Left kidney (tissue), 2 donors: ENCODE results near the gene CLASP2. TPM values are rescaled to one million over a fixed set of nuclear protein-coding genes. Genes with fewer than 3 reads are reported as not detected.
"Not testable (repeated sequence)": the region's sequence is repeated elsewhere in the genome, so short reads cannot be mapped to it uniquely, and the experiment has no call there.

Experiments used
- DNase-seq: peaks from one replicate; pipeline ENCODE4 v3.0.0-alpha.2; 2013
- polyA plus RNA-seq: library from polyadenylated mRNA; unstranded; fragments of 120-200 nt; gene quantifications from one replicate; pipeline ENCODE4 v1.2.1, GENCODE V29; 2013; ENCODE audit not compliant: insufficient read length

Gene CLASP2
- polyA plus RNA-seq, 1 donor: 73.0 TPM

DNA sequence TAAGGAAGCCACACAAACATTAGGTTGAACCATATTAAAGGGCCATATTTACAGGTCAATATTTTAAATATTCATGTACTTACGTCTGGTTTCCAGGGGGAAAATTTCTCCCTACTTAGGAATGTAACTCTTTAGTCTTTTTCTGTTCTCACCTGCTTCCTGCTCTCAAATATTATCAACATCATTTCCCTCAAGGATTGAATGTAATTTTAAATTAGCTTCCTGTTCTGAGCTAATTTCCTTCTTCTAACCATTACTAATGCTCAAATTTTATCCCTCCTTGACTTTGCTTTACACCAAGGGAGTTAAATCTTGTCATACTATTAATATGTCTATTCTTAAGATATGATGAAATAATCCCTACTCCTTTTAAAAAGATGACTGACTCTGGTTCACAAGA, 174.5 kb downstream of the CLASP2 start:
- DNase-seq: no peak

DNA sequence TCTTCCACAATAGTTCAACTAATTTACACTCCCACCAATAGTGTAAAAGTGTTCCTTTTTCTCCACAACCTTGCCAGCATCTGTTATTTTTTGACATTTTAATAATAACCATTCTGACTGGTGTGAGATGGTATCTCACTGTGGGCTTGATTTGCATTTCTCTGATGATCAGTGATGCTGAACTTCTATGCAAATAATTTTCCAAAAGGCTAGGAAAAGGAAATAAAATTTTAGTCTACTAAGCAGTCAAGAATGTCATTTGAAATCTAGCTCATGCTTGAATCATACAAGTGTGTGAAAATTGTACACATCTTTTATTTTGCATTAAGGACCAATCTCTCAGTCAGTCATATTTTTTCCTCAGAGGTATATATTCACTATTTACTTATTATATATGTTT, 176.1 kb downstream of the CLASP2 start:
- DNase-seq: no peak

DNA sequence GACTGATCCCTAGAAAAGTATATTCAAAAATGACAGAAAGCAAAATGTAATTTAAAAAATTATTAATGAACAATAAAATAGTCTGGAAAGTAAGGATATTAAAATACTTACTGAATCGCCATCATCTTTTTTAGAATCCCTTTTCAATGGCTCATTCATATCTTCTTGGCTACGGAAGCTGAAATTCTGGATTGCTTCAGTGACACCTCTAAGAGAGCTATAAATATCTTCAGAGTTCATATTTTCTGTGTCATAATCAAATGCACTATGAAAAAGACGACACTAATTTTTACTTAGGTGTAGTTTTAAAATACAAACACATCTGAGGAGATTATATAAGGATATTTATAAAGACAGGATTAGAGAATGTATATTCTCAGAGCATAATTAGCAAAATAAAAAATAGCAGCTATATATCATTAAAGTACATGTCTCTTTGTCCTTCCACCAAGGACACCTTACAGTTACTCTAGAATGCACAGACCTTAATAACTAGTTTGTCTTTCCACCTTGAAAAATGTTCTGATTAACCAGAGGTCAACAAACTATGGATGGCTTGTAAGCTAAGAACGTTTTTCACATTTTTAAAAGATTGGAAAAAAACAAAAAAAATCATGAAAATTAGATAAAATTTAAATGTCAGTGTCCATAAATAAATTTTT, 179.2 kb downstream of the CLASP2 start:
- no peak for DNase-seq

DNA sequence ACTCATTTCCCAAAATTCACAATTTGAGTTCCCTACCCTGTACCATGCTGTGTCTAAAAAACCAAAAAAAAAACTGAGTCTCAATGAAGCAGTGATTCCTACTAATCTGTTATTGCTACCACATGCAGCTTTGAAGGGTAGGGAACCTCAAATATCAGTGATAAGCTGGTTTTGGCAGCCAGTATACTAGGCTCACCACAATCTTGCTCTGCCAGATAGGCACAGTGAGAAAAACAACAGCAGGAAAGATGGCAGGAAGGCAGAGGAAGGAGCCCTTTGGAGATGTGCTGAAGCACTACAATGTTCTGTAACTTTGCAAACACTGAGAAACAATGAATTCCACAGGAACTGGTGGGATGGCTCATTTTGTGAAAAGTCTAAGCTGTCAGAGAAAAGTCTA, 180.9 kb downstream of the CLASP2 start:
- no peak for DNase-seq

DNA sequence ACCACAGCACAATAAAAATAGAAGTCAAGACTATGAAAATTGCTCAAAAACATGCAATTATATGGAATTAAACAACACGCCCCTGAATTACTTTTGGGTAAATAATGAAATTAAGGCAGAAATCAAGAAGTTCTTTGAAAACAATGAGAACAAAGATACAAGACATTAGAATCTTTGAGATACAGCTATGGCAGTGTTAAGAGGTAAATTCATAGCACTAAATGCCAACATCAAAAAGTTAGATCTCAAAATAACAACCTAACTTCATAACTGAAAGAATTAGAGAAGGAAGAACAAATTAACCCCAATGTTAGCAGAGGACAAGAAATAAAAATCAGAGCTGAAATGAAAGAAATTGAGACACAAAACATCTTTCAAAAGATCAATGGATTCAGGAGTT, 191.3 kb downstream of the CLASP2 start:
- no peak for DNase-seq

DNA sequence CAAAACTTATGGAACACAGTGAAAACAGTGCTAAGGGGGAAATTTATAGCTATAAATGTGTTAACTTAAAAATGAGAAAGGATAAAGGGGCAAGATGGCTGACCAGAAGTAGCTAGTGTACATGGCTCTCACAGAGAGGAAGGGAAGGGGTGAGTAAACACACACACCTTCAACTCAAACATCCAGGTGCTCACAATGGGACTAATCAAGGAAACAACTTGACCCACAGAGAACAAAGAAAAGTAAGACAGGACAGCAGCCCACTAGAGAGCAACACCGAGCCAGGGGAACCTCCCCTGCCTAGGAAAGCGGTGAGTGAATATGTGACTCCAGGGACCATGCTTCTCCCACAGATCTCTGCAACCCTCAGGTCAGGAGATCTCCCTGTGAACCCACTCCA, 192.8 kb downstream of the CLASP2 start:
- no peak for DNase-seq

DNA sequence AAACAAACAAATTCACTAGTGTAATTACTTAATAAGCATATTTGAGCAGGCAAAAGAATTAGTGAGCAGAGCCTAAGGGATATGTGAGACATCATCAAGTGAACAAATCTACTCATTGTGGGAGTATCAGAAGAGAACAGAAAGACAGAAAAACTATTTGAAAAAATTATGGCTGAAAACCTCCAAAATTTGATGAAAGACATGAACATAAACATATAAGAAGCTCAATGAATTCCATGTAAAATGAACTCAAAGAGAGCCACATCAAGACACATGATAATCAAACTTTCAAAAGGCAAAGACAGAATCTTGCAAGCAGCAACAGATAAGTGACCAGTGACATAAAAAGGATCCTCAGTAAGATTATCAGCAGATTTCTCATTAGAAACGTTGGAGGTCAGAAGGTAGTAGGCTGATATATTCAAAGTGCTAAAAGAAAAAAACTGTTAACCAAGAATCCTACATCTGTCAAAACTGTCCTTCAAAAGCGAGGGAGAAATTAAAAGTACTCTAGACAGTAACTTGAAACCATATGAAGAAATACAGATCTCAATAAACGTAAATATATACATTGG, 194.9 kb downstream of the CLASP2 start:
- no peak for DNase-seq

DNA sequence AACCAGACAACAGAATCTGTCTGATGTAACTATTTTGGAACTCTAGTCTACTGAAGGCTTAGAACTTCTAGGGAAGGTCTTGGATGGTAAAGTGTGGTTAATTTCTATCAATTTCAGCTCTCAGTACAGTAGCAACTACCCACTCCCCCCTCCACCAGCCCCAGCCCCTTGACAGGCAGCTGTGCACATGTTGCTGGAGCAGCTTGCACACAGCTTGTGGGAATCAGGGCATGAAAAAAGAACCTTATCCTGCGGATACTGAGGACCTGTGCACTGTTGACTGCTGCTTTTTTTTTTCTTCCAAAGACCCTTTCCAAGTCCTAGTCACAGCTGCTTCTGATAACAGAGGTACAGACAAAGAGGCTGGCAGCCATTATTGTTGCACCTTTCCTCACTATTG, 196.3 kb downstream of the CLASP2 start:
- no peak for DNase-seq

DNA sequence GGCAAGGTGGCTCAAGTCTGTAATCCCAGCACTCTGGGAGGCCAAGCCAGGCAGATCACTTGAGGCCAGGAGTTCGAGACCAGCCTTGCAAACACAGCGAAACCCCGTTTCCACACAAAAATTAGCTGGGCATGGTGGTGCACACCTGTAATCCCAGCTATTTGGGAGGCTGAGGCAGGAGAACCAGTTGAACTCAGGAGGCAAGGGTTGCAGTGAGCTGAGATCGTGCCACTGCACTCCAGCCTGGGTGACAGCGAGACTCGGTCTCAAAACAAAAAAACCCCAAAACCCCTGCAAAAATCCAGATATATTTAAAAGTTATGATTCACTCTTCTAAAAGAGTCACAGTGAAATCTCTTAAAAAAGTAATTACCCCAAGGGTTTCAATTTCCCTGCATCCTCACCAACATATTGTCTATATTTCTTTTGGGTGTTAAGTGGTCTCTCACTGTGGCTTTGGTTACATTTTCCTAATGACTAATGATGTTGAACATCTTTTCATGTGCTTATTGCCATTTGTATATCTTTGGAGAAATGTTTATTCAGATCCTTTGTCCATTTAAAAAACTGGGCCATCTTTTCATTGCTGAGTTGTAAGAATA, 204.7 kb downstream of the CLASP2 start:
- no peak for DNase-seq

DNA sequence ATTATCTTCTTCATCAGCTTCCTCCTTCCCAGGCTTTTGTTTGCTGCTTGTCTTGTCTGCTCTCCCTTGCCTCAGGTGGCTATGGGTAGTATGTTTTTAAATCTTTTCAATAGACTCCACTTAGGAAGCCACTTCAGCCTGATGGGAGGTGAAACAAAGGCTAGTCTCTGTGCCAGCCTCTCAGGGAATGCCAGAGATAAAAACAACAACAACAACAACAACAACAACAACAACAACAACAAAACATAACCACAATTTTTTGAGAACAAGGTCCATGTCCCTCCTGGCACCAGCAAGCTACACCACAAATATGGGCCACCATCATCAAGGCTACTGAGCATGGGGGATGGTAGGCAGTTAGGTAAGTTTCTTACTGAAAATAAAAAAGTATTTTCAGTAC, 213.0 kb downstream of the CLASP2 start:
- no peak for DNase-seq

DNA sequence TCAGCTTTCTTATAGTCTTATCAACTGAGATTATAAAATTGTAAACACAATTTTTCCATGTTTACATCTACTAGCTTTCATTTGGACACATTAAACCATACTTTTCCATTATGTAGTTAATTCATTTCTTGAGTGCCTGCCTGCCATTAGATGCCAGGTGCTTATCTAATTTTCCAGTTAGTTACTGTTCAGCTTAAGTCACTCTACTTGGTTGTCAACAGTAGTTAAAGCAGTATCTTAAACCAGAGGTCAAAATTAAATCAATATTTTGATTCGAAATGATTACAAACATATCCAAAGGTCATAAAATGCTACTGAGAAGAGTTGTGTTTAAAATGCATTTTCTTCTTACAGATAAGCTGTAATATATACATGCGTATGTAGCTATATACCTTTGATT, 221.6 kb downstream of the CLASP2 start:
- no peak for DNase-seq

DNA sequence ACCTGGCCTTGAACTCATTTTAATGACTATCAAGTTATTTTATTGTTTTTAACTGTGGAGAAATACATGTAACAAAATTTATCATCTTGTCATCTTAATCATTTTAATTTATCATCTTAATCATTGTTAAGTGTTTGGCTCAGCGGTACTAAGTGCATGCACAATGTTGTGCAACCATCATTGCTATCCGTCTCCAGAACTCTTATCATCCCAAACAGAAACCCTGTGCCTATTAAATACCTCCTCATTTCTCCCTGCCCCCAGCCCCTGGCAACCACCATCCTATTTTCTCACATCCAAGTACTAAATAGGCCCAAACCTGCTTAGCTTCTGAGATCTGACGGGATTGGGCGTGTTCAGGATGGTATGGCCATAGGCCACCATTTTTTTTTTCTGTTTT, 226.3 kb downstream of the CLASP2 start:
- no peak for DNase-seq

DNA sequence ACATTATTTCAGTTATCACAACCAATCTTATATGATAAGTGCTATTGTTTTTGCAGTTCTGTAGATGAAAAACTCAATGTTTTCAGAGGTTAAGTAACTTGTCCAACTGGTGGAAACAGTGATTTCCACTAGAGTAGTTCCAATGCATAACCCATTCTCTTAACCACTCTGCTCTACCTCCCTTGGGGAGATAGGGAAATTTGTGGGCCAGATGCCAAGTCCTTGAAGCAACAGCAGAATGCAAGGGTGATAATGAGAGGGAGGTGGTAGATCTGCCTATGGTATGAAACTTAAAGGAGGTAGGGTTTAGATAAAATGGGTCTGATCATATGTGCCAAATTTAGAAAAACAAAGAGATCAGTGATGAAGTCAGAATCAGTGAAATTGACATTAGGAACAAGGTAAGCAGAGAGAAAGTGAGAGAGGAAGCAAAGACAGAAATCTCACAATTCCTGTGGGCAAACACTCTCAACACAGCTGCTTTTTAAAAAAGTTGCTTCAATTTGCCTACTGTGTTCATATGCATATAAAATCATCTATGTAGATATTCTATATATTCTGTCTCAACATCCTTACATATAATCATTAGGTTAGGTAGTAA, 227.3 kb downstream of the CLASP2 start:
- no peak for DNase-seq

DNA sequence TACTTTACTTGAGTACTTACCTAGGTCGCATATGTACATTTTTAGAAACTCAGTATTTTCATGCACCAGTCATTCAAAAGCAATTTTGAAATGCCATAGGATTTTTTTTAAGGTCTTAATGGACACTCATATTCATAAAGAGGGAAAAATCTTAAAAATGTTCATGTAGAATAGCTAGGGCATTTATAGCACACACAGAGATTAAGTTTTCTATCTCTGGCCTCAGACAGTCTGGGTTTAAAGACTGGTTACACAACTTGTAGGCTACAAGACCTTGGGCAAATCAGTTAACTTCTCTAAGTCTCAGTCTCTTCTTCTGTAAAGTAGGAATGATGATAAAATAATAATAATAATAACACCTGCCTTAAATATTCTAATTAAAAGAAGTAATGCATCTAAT, 229.4 kb downstream of the CLASP2 start:
- DNase-seq: no peak

DNA sequence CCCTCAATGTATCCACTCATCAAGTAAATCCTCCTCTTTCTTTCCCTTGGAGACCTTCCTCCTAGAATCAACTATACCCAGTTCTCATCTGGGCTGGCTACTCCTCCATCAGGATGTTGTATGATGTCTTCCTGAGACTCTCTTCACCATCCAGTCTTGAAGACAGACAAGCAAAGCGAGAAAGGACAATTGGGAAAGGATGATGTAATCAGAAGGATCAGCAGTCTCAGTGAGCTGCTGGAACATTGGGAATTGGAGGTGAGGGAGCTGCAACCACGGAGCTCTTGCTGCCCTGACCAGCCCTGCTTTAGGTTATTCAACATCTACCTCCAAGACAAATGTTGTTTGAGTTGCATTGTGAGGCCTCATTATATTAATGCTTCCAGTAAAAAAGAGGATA, 229.8 kb downstream of the CLASP2 start:
- no peak for DNase-seq

DNA sequence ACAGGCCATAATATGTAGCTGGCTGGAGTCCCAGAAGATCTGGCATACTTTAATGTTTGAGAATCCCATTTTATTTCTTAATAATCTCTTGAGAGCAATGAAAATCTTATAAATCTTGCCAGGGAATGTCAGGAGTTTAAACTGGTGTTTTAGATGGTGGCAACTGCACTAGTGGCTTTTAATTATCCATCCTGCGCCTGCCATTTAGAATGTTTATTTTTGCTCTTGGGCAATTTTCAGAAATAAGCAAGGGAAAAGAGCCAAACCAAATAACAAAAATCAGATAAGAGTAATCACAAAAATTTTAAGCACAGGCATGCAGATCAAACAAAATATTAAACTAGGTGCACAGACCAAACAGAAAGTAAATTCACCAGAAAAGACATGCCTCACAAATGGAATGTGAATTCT, 235.9 kb downstream of the CLASP2 start:
- no peak for DNase-seq

DNA sequence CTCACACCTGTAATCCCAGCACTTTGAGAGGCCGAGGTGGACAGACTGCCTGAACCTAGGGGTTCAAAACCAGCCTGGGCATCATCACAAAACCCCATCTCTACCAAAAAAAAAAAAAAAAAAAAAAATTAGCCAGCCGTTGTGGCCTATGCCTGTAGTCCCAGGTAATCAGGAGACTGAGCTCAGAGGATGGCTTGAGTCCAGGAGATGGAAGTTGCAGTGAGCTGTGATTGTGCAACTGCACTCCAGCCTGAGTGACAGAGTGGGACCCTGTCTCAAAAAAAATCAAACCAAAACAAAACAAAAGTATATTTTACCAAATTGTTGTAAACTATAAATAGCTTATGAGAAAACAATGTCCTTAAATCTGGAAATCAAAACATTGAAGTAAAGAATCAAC, 243.2 kb downstream of the CLASP2 start:
- DNase-seq: no peak

DNA sequence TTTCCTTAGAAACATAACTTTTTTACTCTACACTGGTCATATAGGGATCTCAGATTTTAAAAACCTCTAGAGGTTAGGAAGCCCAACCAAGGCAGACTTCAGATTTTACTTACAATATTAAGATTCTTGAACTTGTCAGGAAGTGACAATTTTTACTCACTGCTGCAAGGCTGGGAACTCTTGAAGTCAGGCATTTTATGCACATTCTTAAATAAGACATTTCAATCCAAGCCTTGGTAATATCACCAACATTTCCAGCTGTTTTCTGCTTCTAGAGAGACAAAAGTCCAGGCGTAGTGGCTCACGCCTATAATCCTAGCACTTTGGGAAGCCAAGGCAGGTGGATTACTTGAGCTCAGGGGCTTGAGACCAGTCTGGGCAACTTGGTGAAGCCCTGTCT, 244.2 kb downstream of the CLASP2 start:
- no peak for DNase-seq

DNA sequence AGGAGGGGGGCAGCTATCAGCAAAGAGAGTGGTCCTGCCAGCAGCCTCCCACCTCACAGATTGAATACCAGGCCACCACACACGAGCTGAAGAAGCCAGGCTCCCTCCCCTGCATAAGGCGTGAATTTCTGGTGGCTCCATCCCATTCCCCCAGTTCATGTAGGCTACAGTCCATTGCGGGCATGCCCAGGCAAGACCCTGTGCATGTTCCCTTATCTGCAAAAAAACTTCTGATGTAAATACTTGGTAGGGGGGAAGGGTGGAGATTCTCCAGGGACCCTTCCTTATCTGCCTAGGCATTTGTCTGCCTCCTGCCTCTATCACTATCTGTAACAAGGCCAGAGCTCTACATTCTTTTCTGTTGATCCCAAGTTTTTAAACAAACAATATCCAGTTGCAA, 250.3 kb downstream of the CLASP2 start:
- DNase-seq: no peak

DNA sequence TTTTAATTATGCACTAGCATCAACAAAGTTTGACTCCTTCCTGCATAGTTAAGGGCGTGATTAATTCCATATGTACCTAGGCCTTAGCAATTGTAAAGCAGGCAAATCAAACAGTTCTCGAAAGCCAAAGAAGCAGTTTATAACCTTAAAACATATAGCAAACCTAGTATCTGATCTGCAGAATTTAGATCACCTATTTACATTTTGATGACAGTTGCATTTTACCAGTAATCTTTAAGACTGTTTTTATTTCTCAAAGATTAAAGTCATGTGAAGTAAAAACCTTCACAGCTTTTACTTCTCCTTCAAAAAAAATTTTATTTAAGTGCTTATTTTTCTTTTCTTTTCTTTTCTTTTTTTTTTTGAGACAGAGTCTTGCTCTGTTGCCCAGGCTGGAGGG, 257.0 kb downstream of the CLASP2 start:
- DNase-seq: no peak

DNA sequence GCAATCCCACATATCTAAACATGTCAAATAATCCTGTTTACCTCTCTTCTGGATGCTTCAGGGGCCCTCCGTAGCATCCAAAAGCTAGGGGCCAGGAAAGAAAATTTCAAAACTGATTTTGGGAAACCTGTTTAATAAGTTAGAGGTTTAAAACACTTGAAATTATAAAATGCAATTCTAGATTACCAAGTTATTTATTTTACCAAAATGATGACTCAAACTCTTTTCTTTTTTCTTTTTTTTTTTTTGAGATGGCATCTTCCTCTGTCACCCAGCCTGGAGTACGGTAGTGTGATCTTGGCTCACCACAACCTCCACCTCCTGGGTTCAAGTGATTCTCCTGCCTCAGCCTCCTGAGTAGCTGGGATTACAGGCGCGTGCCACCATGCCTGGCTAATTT, 258.5 kb downstream of the CLASP2 start:
- DNase-seq: not testable (repeated sequence)

DNA sequence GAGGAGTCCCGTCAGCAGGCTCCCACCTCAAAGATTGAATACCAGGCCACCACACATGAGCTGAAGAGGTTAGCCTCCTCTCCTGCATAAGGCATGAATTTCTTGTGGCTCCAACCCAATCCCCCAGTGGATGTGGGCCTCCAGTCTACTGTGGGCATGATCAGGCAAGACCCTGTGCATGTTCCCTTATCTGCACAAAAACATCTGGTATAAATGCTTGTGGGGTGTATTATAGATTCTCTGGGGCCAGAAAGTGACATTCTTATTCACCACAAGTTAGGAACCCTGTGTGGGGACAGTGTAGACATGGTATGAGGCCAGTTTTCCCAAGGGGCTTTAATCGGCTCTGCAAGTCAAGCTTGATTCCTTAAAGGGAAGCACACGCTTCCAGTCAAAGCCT, 259.6 kb downstream of the CLASP2 start:
- DNase-seq: no peak

DNA sequence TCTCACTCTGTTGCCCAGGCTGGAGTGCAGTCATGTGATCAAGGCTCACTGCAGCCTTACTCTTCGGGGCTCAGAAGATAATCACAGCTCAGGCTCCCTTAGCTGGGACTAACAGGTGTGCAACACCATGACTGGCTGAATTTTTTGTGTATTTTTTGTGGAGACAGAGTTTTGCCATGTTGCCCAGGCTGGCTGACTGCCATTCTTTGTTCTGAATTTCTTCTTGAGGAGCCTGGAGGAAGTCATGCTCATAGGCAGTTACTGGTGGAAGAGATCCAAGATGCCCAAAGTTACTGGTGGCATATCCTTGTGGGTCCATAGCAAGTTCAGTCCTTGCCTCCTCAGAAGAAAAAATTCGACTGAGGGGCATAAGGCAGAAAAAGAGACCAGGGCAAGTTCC, 261.3 kb downstream of the CLASP2 start:
- DNase-seq: no peak

DNA sequence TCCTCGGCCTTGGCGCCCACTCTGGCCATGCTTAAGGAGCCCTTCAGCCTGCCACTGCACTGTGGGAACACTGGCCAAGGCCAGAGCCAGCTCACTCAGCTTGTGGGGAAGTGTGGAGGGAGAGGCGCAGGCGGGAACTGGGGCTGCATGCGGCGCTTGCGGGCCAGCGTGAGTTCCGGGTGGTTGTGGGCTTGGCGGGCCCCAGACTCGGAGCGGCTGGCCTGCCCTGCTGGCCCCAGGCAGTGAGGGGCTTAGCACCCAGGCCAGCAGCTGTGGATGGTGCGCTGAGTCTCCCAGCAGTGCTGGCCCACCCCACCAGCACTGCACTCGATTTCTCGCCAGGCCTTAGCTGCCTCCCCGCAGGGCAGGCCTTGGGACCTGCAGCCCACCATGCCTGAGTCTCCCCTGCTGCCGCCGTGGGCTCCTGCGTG, 264.7 kb downstream of the CLASP2 start:
- no peak for DNase-seq
